Activated T-cell treated with anti-CD3 and anti-CD28 coated beads, Interleukin-2, amount 50 U/mL, for 48 hours (primary cell): Measurements from ENCODE around the gene DGCR6L.
"Not testable (repeated sequence)": the region's sequence is repeated elsewhere in the genome, so short reads cannot be mapped to it uniquely, and the experiment has no call there.

ENCODE experiments used
- DNase-seq, 2 experiments: peaks; one replicate each; pipeline ENCODE4 v3.0.0-alpha.2; 2020

The DGCR6L gene

GRCh38 chr22:20319745-20320658 is at the start of gene DGCR6L:
TSS of gene DGCR6L (minus strand) at chr22:20320060. CDS start at chr22:20319988, 72 bp downstream.
- DNase-seq = peak; percentile 99

DNA sequence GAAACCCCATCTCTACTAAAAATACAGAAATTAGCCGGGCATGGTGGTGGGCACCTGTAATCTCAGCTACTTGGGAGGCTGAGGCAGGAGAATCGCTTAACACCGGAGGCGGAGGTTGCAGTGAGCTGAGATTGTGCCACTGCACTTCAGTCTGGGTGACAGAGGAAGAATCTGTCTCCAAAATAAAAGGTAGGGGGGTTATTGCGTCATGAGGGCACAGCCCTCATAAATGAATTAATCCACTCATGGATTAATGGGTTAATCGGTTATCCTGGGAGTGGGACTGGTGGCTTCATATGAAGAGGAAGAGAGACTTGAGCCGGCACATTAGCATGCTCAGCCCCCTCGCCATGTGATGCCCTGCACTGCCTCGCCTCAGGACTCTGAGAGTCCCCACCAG is 49.0 kb upstream of the DGCR6L start:
- not testable (repeated sequence) for DNase-seq

GRCh38 chr22:20366841-20367240 is 47.0 kb upstream of the DGCR6L start:
- not testable (repeated sequence) for DNase-seq

- not testable (repeated sequence) for DNase-seq
Measured at GRCh38 chr22:20364335-20365260, 44.7 kb upstream of the DGCR6L start.

DNA sequence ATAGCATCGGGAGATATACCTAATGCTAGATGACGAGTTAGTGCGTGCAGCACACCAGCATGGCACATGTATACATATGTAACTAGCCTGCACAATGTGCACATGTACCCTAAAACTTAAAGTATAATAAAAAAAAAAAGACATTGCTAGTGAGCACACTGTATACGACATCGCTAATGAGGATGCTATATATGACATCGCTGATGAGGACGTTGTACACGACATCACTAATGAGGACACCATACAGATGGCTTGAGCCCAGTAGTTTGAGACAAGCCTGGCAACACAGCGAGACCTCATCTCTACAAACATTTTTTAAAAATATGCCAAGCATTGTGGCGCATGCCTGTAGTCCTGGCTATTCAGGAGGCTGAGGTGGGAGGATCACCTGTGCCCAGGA is 42.5 kb upstream of the DGCR6L start:
- DNase-seq = not testable (repeated sequence)

- DNase-seq = not testable (repeated sequence)
Measured at GRCh38 chr22:20361752-20362229, 41.9 kb upstream of the DGCR6L start.

- not testable (repeated sequence) for DNase-seq
Measured at GRCh38 chr22:20360866-20361751, 41.2 kb upstream of the DGCR6L start.

- not testable (repeated sequence) for DNase-seq
Measured at GRCh38 chr22:20360261-20360660, 40.4 kb upstream of the DGCR6L start.

- DNase-seq = not testable (repeated sequence)
Measured at GRCh38 chr22:20358503-20359239, 38.8 kb upstream of the DGCR6L start.

- not testable (repeated sequence) for DNase-seq
Measured at GRCh38 chr22:20357967-20358366, 38.1 kb upstream of the DGCR6L start.

DNA sequence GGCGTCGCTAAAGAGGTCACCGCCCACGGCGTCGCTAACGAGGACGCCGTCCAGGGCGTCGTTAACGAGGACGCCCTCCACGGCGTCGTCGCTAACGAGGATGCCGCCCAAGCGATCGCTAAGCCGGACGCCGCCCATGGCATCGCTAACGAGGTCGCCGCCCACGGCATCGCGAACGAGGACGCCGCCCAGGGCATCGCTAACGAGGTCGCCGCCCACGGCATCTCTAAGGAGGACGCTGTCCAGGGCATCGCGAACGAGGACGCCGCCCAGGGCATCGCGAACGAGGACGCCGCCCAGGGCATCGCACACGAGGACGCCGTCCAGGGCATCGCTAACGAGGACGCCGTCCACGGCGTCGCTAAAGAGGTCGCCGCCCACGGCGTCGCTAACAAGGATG is 37.0 kb upstream of the DGCR6L start:
- DNase-seq = not testable (repeated sequence)

DNA sequence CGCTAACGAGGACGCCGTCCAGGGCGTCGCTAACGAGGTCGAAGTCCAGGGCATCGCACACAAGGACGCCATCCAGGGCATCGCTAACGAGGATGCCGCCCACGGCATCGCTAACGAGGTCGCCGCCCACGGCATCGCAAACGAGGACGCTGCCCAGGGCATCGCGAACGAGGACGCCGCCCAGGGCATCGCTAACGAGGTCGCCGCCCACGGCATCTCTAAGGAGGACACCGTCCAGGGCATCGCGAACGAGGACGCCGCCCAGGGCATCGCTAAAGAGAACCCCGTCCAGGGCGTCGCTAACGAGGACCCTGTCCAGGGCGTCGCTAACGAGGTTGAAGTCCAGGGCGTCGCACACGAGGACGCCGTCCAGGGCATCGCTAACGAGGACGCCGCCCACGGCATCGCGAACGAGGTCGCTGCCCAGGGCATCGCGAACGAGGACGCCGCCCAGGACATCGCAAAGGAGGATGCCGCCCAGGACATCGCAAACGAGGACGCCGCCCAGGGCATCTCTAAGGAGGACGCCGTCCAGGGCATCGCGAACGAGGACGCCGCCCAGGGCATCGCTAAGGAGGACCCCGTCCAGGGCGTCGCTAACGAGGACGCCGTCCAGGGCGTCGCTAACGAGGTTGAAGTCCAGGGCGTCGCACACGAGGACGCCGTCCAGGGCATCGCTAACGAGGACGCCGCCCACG is 36.2 kb upstream of the DGCR6L start:
- DNase-seq = not testable (repeated sequence)

DNA sequence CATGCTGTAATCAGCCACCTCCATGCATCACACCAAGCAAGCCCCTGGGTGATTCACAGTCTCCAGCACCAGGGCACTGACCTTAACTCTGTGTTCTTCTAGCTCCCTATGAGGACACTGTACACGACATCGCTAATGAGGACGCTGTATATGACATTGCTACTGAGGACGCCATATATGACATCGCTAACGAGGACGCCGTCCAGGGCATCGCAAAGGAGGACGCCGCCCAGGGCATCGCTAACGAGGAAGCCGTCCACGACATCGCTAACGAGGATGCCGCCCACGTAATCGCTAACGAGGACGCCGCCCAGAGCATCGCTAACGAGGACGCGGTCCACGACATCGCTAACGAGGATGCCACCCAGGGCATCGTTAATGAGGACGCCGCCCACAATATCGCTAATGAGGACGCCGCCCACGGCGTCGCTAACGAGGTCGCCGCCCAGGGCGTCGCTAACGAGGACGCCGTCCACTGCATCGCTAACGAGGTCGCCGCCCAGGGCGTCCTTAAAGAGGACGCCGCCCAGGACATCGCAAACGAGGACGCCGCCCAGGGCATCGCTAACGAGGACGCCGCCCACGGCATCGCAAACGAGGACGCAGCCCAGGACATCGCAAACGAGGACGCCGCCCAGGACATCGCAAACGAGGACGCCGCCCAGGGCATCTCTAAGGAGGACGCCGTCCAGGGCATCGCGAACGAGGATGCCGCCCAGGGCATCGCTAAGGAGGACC is 34.5 kb upstream of the DGCR6L start:
- DNase-seq = no peak

DNA sequence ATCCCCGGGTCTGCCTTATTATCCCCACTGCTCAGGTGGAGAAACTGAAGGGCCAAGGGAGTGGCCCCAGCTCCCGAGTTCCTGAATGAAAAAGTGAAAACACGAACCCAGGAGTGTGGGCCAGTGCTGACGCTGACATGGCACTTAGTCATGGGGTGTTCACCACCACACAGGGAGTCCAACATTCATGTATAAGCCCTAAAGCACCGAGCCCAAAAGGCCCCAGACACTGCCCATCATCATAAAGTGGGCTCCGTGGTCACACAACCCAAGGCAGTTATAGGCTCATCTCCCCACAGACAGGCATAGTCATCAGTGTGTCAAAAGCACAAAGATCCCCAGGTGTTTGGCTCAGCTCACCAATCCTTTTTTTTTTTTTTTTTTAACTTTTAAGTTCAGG is 32.7 kb upstream of the DGCR6L start:
- peak in 1 of 2 experiments; percentile 44 for DNase-seq

- not testable (repeated sequence) for DNase-seq
Measured at GRCh38 chr22:20346553-20346952, 26.7 kb upstream of the DGCR6L start.

GRCh38 chr22:20338291-20338690 is 18.4 kb upstream of the DGCR6L start:
- peak in 1 of 2 experiments; percentile 16 for DNase-seq

- peak; percentile 16 to 17 for DNase-seq
Measured at GRCh38 chr22:20337807-20338206, 17.9 kb upstream of the DGCR6L start.

GRCh38 chr22:20336561-20336960 is 16.7 kb upstream of the DGCR6L start:
- DNase-seq = not testable (repeated sequence)

GRCh38 chr22:20328569-20328930 is 8.7 kb upstream of the DGCR6L start:
- peak in 1 of 2 experiments; percentile 22 for DNase-seq

- DNase-seq = peak; percentile 15 to 16
Measured at GRCh38 chr22:20325996-20326395, 6.1 kb upstream of the DGCR6L start.
